Endothelial cell of umbilical vein (primary cell): Measurements from ENCODE around the gene UGT1A7.

Source experiments
- CTCF ChIP-seq, 2 donors: IDR thresholded peaks; 1 replicate in 1 of 2; 2 replicates in 1 of 2; pipeline ENCODE4 v1.5.1; 2011; ENCODE audit warnings: low read length in 2 of 2, mild to moderate bottlenecking in 2 of 2, moderate library complexity in 2 of 2, control low read depth in 1 of 2, inconsistent platforms in 1 of 2, low read depth in 1 of 2; ENCODE audit not compliant: insufficient read depth in 1 of 2; ENCODE audit errors: extremely low read depth in 1 of 2
- EZH2 ChIP-seq: IDR thresholded peaks from 2 replicates; pipeline ENCODE4 v1.6.1; 2012; ENCODE audit warnings: borderline replicate concordance, low read depth, mild to moderate bottlenecking, moderate library complexity, low read length, inconsistent platforms; ENCODE audit not compliant: severe bottlenecking
- POLR2A ChIP-seq: IDR thresholded peaks from 2 replicates; pipeline ENCODE4 v1.6.1; 2012; ENCODE audit warnings: low read depth, mild to moderate bottlenecking, control low read depth, low read length

- no peak for TF ChIP-seq EZH2
- TF ChIP-seq CTCF (IDR thresholded peaks at IDR 0.05; ENCODE audit: extremely low read depth in 1 of 2, insufficient read depth in 1 of 2, low read depth in 1 of 2, low read length in 2 of 2): no peak
- no peak for TF ChIP-seq POLR2A
These were observed 121.7 kb downstream of the UGT1A7 start for GRCh38 chr2:233803292-233803911.
